ENCODE data around the gene TFE3.
"Not testable (repeated sequence)": the region's sequence is repeated elsewhere in the genome, so short reads cannot be mapped to it uniquely, and the experiment has no call there.

Gene TFE3

GRCh38 chrX:49000636-49001035, 42.5 kb downstream of the TFE3 start:
- no peak for DNase-seq

- no peak for DNase-seq
These were observed 44.1 kb downstream of the TFE3 start for GRCh38 chrX:48999030-48999429.

GRCh38 chrX:48998391-48998790, 44.8 kb downstream of the TFE3 start:
- no peak for DNase-seq

- DNase-seq = no peak
These were observed 45.3 kb downstream of the TFE3 start for GRCh38 chrX:48997865-48998264.

- DNase-seq = no peak
These were observed 45.7 kb downstream of the TFE3 start for GRCh38 chrX:48997455-48997854.

GRCh38 chrX:48996969-48997368, 46.2 kb downstream of the TFE3 start:
- no peak for DNase-seq

GRCh38 chrX:48992341-48992740, 50.8 kb downstream of the TFE3 start:
- DNase-seq = no peak

GRCh38 chrX:48989483-48989882, 53.7 kb downstream of the TFE3 start:
- DNase-seq = no peak

GRCh38 chrX:48983896-48984295, 59.3 kb downstream of the TFE3 start:
- DNase-seq = no peak

- no peak for DNase-seq
These were observed 60.1 kb downstream of the TFE3 start for GRCh38 chrX:48983081-48983480.

GRCh38 chrX:48981178-48981577, 62.0 kb downstream of the TFE3 start:
- no peak for DNase-seq

GRCh38 chrX:48980341-48980740, 62.8 kb downstream of the TFE3 start:
- not testable (repeated sequence) for DNase-seq

All from activated CD8-positive, alpha-beta memory T cell treated with anti-CD3 and anti-CD28 coated beads, Interleukin-2, amount 50 U/mL, for 4 hours (primary cell).